ENCODE measurements around the gene FOSB. TPM values are rescaled to one million over a fixed set of nuclear protein-coding genes. Genes with fewer than 3 reads are reported as not detected.

Gene FOSB
- total and polyA plus RNA-seq, 4 donors = 0.18 to 1.3 (median 0.40) TPM

DNA sequence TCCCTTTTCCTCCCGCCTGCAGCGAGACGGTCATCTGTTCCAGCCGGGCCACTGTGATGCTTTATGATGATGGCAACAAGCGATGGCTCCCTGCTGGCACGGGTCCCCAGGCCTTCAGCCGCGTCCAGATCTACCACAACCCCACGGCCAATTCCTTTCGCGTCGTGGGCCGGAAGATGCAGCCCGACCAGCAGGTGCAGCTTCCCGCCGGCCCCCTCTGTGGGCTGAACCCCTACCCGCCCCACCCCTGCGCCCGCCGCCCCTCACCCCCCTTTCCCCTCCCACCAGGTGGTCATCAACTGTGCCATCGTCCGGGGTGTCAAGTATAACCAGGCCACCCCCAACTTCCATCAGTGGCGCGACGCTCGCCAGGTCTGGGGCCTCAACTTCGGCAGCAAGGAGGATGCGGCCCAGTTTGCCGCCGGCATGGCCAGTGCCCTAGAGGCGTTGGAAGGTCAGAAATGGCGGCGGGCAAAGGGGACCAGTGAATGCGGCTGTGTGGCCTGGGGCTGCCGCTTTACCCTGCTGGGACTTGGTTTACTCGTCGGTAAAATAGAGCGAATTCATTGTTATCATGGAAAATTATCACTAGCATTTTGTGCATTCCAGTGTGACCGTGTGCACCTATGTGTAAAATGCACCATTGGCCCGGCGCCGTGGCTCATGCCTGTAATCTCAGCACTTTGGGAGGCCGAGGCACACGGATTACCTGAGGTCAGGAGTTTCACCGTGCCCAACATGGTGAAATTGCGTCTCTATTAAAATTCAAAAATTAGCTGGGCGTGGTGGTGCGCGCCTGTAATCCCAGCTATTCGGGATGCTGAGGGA lies 50.1 kb downstream of the FOSB start:
- H3K4me1 ChIP-seq (ENCODE audit: control insufficient read depth in 4 of 4, insufficient read depth in 4 of 4, low read length in 3 of 4) = peaks cover 12 to 21% (median 18%) of the 10 kb centered on the region in 4 donors
- H3K4me3 ChIP-seq (ENCODE audit: low read depth in 1 of 3, low read length in 3 of 3) = no peak overlapping the region
- peaks cover 6 to 24% (median 15%) of the 10 kb centered on the region in 4 donors for H3K36me3 ChIP-seq (ENCODE audit: control insufficient read depth in 4 of 4, insufficient read depth in 3 of 4, low read depth in 1 of 4, low read length in 3 of 4)
- H3K9ac ChIP-seq (ENCODE audit: low read depth in 1 of 2, low read length in 2 of 2) = no peak overlapping the region
- H3K27ac ChIP-seq (ENCODE audit: low read depth in 1 of 2, low read length in 2 of 2) = no peak overlapping the region
- TF ChIP-seq JUND (IDR thresholded peaks at IDR 0.05) = no peak
- TF ChIP-seq, protein P1, sequence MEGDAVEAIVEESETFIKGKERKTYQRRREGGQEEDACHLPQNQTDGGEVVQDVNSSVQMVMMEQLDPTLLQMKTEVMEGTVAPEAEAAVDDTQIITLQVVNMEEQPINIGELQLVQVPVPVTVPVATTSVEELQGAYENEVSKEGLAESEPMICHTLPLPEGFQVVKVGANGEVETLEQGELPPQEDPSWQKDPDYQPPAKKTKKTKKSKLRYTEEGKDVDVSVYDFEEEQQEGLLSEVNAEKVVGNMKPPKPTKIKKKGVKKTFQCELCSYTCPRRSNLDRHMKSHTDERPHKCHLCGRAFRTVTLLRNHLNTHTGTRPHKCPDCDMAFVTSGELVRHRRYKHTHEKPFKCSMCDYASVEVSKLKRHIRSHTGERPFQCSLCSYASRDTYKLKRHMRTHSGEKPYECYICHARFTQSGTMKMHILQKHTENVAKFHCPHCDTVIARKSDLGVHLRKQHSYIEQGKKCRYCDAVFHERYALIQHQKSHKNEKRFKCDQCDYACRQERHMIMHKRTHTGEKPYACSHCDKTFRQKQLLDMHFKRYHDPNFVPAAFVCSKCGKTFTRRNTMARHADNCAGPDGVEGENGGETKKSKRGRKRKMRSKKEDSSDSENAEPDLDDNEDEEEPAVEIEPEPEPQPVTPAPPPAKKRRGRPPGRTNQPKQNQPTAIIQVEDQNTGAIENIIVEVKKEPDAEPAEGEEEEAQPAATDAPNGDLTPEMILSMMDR (IDR thresholded peaks at IDR 0.05; ENCODE audit: low read depth, low read length, missing input control) = no peak
- TF ChIP-seq NR2F2 (IDR thresholded peaks at IDR 0.05) = no peak
- TF ChIP-seq RAD21 (IDR thresholded peaks at IDR 0.05) = no peak
- TF ChIP-seq, protein P2, sequence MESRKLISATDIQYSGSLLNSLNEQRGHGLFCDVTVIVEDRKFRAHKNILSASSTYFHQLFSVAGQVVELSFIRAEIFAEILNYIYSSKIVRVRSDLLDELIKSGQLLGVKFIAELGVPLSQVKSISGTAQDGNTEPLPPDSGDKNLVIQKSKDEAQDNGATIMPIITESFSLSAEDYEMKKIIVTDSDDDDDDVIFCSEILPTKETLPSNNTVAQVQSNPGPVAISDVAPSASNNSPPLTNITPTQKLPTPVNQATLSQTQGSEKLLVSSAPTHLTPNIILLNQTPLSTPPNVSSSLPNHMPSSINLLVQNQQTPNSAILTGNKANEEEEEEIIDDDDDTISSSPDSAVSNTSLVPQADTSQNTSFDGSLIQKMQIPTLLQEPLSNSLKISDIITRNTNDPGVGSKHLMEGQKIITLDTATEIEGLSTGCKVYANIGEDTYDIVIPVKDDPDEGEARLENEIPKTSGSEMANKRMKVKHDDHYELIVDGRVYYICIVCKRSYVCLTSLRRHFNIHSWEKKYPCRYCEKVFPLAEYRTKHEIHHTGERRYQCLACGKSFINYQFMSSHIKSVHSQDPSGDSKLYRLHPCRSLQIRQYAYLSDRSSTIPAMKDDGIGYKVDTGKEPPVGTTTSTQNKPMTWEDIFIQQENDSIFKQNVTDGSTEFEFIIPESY (IDR thresholded peaks at IDR 0.05) = no peak
- TF ChIP-seq FOXA1 (IDR thresholded peaks at IDR 0.05) = no peak
- TF ChIP-seq HNF4G (IDR thresholded peaks at IDR 0.05) = no peak
- WGBS = 93% methylated on average over 50 of the region's 50 CpGs
- DNase-seq (ENCODE audit: low spot score) = no peak
- H3K27me3 ChIP-seq (ENCODE audit: control insufficient read depth in 4 of 4, insufficient read depth in 4 of 4, low read length in 3 of 4) = no peaks in the 10 kb centered on the region
- H3K9me3 ChIP-seq (ENCODE audit: control insufficient read depth in 4 of 4, low read length in 3 of 4) = no peaks in the 10 kb centered on the region

DNA sequence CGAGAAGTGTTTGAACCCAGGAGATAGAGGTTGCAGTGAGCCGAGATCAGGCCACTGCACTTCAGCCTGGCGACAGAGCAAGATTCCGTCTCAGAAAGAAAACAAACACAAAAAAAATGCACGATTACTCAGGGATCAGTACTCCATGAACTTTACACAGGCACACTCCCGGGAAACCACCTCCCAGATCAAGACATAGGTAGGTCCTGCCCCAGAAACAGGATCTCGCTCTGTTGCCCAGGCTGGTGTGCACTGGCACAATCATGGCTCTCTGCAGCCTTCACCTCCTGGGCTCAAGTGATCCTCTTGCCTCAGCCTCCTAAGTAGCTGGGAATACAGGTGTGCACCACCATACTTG lies 50.7 kb downstream of the FOSB start:
- H3K36me3 ChIP-seq (ENCODE audit: control insufficient read depth in 4 of 4, insufficient read depth in 3 of 4, low read depth in 1 of 4, low read length in 3 of 4) = peaks cover 6 to 24% (median 15%) of the 10 kb centered on the region in 4 donors
- no peak overlapping the region for H3K27ac ChIP-seq (ENCODE audit: low read depth in 1 of 2, low read length in 2 of 2)
- H3K4me1 ChIP-seq (ENCODE audit: control insufficient read depth in 4 of 4, insufficient read depth in 4 of 4, low read length in 3 of 4) = peaks cover 12 to 21% (median 17%) of the 10 kb centered on the region in 4 donors
- WGBS = 49% methylated on average over 7 of the region's 7 CpGs
- DNase-seq (ENCODE audit: low spot score) = no peak
- H3K4me3 ChIP-seq (ENCODE audit: low read depth in 1 of 3, low read length in 3 of 3) = no peak overlapping the region
- H3K27me3 ChIP-seq (ENCODE audit: control insufficient read depth in 4 of 4, insufficient read depth in 4 of 4, low read length in 3 of 4) = no peaks in the 10 kb centered on the region
- H3K9me3 ChIP-seq (ENCODE audit: control insufficient read depth in 4 of 4, low read length in 3 of 4) = no peaks in the 10 kb centered on the region
- H3K9ac ChIP-seq (ENCODE audit: low read depth in 1 of 2, low read length in 2 of 2) = no peak overlapping the region
- TF ChIP-seq, protein P3, sequence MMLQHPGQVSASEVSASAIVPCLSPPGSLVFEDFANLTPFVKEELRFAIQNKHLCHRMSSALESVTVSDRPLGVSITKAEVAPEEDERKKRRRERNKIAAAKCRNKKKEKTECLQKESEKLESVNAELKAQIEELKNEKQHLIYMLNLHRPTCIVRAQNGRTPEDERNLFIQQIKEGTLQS (IDR thresholded peaks at IDR 0.05) = no peak
- TF ChIP-seq JUND (IDR thresholded peaks at IDR 0.05) (no peak), FOXA2 (IDR thresholded peaks at IDR 0.05) (no peak), NR2F2 (IDR thresholded peaks at IDR 0.05) (no peak), HNF4A (conservative IDR thresholded peaks at IDR 0.05) (no peak), TAF1 (conservative IDR thresholded peaks at IDR 0.05) (no peak), HNF4G (IDR thresholded peaks at IDR 0.05) (no peak), RAD21 (IDR thresholded peaks at IDR 0.05) (no peak), YY1 (IDR thresholded peaks at IDR 0.05) (no peak), RXRA (IDR thresholded peaks at IDR 0.05) (no peak), FOXA1 (IDR thresholded peaks at IDR 0.05) (no peak), SP1 (IDR thresholded peaks at IDR 0.05) (no peak), GABPA (IDR thresholded peaks at IDR 0.05 in 1 of 2, conservative IDR thresholded peaks at IDR 0.05 in 1 of 2) (no peak), EGR1 (IDR thresholded peaks at IDR 0.05; ENCODE audit: low read depth in 2 of 2) (no peak)
- TF ChIP-seq, protein P2 (IDR thresholded peaks at IDR 0.05) = no peak
- TF ChIP-seq, protein P4, sequence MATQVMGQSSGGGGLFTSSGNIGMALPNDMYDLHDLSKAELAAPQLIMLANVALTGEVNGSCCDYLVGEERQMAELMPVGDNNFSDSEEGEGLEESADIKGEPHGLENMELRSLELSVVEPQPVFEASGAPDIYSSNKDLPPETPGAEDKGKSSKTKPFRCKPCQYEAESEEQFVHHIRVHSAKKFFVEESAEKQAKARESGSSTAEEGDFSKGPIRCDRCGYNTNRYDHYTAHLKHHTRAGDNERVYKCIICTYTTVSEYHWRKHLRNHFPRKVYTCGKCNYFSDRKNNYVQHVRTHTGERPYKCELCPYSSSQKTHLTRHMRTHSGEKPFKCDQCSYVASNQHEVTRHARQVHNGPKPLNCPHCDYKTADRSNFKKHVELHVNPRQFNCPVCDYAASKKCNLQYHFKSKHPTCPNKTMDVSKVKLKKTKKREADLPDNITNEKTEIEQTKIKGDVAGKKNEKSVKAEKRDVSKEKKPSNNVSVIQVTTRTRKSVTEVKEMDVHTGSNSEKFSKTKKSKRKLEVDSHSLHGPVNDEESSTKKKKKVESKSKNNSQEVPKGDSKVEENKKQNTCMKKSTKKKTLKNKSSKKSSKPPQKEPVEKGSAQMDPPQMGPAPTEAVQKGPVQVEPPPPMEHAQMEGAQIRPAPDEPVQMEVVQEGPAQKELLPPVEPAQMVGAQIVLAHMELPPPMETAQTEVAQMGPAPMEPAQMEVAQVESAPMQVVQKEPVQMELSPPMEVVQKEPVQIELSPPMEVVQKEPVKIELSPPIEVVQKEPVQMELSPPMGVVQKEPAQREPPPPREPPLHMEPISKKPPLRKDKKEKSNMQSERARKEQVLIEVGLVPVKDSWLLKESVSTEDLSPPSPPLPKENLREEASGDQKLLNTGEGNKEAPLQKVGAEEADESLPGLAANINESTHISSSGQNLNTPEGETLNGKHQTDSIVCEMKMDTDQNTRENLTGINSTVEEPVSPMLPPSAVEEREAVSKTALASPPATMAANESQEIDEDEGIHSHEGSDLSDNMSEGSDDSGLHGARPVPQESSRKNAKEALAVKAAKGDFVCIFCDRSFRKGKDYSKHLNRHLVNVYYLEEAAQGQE (IDR thresholded peaks at IDR 0.05) = no peak
- TF ChIP-seq, protein P5, sequence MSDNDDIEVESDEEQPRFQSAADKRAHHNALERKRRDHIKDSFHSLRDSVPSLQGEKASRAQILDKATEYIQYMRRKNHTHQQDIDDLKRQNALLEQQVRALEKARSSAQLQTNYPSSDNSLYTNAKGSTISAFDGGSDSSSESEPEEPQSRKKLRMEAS (IDR thresholded peaks at IDR 0.05) = no peak
- TF ChIP-seq, protein P1 (IDR thresholded peaks at IDR 0.05; ENCODE audit: low read depth, low read length, missing input control) = no peak

Data from liver (tissue), 9 donors.